ENCODE data around the gene FAM234A.
A peak's percentile ranks its signal among the peaks of the same experiment; 100 is the strongest.
"Not testable (repeated sequence)": the region's sequence is repeated elsewhere in the genome, so short reads cannot be mapped to it uniquely, and the experiment has no call there.

The FAM234A gene

GRCh38 chr16:266258-267164, 31.9 kb downstream of the FAM234A start:
- no peak for DNase-seq

- not testable (repeated sequence) for DNase-seq
Measured at GRCh38 chr16:267562-267961, 32.9 kb downstream of the FAM234A start.

GRCh38 chr16:268141-269053, 33.8 kb downstream of the FAM234A start:
- DNase-seq: no peak

- DNase-seq: no peak
Measured at GRCh38 chr16:269061-269796, 34.6 kb downstream of the FAM234A start.

GRCh38 chr16:270381-271255, 36.0 kb downstream of the FAM234A start:
- no peak for DNase-seq

- peak; percentile 9 to 41 for DNase-seq
Measured at GRCh38 chr16:272633-273546, 38.3 kb downstream of the FAM234A start.

- peak in 1 of 2 experiments; percentile 8 for DNase-seq
Measured at GRCh38 chr16:273547-274421, 39.2 kb downstream of the FAM234A start.

GRCh38 chr16:275041-275641, 40.5 kb downstream of the FAM234A start:
- DNase-seq: no peak

- DNase-seq: no peak
Measured at GRCh38 chr16:275786-276232, 41.2 kb downstream of the FAM234A start, which contains the start of gene RGS11. Gene RGS11 (minus strand): TSS chr16:275944. CDS start chr16:275911, 33 bp downstream.

GRCh38 chr16:276426-277077, 41.9 kb downstream of the FAM234A start:
- no peak for DNase-seq

GRCh38 chr16:278863-279366, 44.3 kb downstream of the FAM234A start:
- peak; percentile 28 to 63 for DNase-seq

- DNase-seq: no peak
Measured at GRCh38 chr16:279531-279930, 44.9 kb downstream of the FAM234A start.

- DNase-seq: no peak
Measured at GRCh38 chr16:280005-280460, 45.4 kb downstream of the FAM234A start.

- DNase-seq: no peak
Measured at GRCh38 chr16:280552-280951, 45.9 kb downstream of the FAM234A start, which contains the start of gene ARHGDIG. Gene ARHGDIG (plus strand): TSS chr16:280591. CDS start chr16:280681, 90 bp downstream.

GRCh38 chr16:280991-281659, 46.5 kb downstream of the FAM234A start:
- no peak for DNase-seq

GRCh38 chr16:281660-282255, 47.1 kb downstream of the FAM234A start:
- DNase-seq: no peak

- no peak for DNase-seq
Measured at GRCh38 chr16:282491-282890, 47.9 kb downstream of the FAM234A start.
